Calu3 (cell line): Measurements from ENCODE around the gene PTPRN2. TPM values are rescaled to one million over a fixed set of nuclear protein-coding genes. Genes with fewer than 3 reads are reported as not detected.

Experiments used
- BruUV-seq: library from RNA; stranded (reverse); fragments of 400-500 nt; replicated peaks from 2 replicates; lab custom pipeline; 2021; lab: Mats Ljungman, UMichigan
- CTCF ChIA-PET: fragments of 300-600 bp; sonication (Branson Sonifier 250); formaldehyde crosslinking; loops from one replicate; lab custom pipeline; 2022; ENCODE audit warnings: antibody characterized with exemption; lab: Charles Lee
- DNase-seq: peaks from one replicate; pipeline ENCODE4 v3.0.0; 2022
- H3K27ac Mint-ChIP-seq: one replicate; pipeline ENCODE4 v1.8.0; 2022; ENCODE audit warnings: mixed read lengths; ENCODE audit not compliant: unreplicated experiment
- H3K27me3 Mint-ChIP-seq: one replicate; pipeline ENCODE4 v1.8.0; 2022; ENCODE audit warnings: mixed read lengths; ENCODE audit not compliant: unreplicated experiment
- H3K36me3 Mint-ChIP-seq: one replicate; pipeline ENCODE4 v1.8.0; 2022; ENCODE audit warnings: mild to moderate bottlenecking, moderate library complexity, mixed read lengths; ENCODE audit not compliant: insufficient read depth, unreplicated experiment
- H3K4me1 Mint-ChIP-seq: one replicate; pipeline ENCODE4 v1.8.0; 2022; ENCODE audit warnings: mild to moderate bottlenecking, low read depth, mixed read lengths; ENCODE audit not compliant: unreplicated experiment
- H3K4me3 Mint-ChIP-seq: one replicate; pipeline ENCODE4 v1.8.0; 2022; ENCODE audit warnings: mild to moderate bottlenecking, low read depth, moderate library complexity, mixed read lengths; ENCODE audit not compliant: unreplicated experiment
- H3K9me3 Mint-ChIP-seq: one replicate; pipeline ENCODE4 v1.8.0; 2022; ENCODE audit warnings: low read depth, mixed read lengths; ENCODE audit not compliant: unreplicated experiment
- CTCF ChIP-seq: fragments of 200-600 bp; IDR thresholded peaks from one replicate; pipeline ENCODE4 v1.8.0; 2022; ENCODE audit warnings: antibody characterized with exemption; ENCODE audit not compliant: unreplicated experiment
- intact Hi-C: fragments of 100-400 bp; cut with micrococcal nuclease; formaldehyde crosslinking; loops from one replicate; pipeline ENCODE4 v1.10.0; 2022; ENCODE audit not compliant: unreplicated experiment
- total RNA-seq: library from RNA; stranded (reverse); gene quantifications from 2 replicates; pipeline ENCODE4 v1.2.3, GENCODE V29; 2022

The PTPRN2 gene
- total RNA-seq, 1 experiment from 2014 or later = 2.0 TPM

GRCh38 chr7:158030071-158030470 is 557.6 kb downstream of the PTPRN2 start:
- Mint-ChIP-seq H3K9me3 (peaks cover 25% of the 10 kb centered on the region), H3K27ac (no peak overlapping the region), H3K4me1 (no peaks in the 10 kb centered on the region), H3K4me3 (no peak overlapping the region), H3K36me3 (peaks cover 4% of the 10 kb centered on the region), H3K27me3 (no peaks in the 10 kb centered on the region)
- no peak for TF ChIP-seq CTCF
- DNase-seq = no peak
- intact Hi-C loops = no loop called here
- BruUV-seq = no TSS peak
- CTCF ChIA-PET = no interaction called here

GRCh38 chr7:158029509-158029908 is 558.1 kb downstream of the PTPRN2 start:
- H3K4me3 Mint-ChIP-seq = no peak overlapping the region
- H3K9me3 Mint-ChIP-seq = peaks cover 23% of the 10 kb centered on the region
- no peak for TF ChIP-seq CTCF
- no TSS peak for BruUV-seq
- H3K4me1 Mint-ChIP-seq = no peaks in the 10 kb centered on the region
- DNase-seq = no peak
- H3K27me3 Mint-ChIP-seq = no peaks in the 10 kb centered on the region
- intact Hi-C loops = no loop called here
- CTCF ChIA-PET = no interaction called here
- peaks cover 4% of the 10 kb centered on the region for H3K36me3 Mint-ChIP-seq
- no peak overlapping the region for H3K27ac Mint-ChIP-seq

GRCh38 chr7:158028971-158029370 is 558.7 kb downstream of the PTPRN2 start:
- Mint-ChIP-seq H3K36me3 (peaks cover 4% of the 10 kb centered on the region), H3K4me3 (no peak overlapping the region), H3K9me3 (peaks cover 23% of the 10 kb centered on the region), H3K27ac (no peak overlapping the region), H3K27me3 (no peaks in the 10 kb centered on the region), H3K4me1 (no peaks in the 10 kb centered on the region)
- BruUV-seq = no TSS peak
- TF ChIP-seq CTCF = no peak
- CTCF ChIA-PET = no interaction called here
- intact Hi-C loops = no loop called here
- DNase-seq = no peak

GRCh38 chr7:158028290-158028941 is 559.2 kb downstream of the PTPRN2 start:
- H3K36me3 Mint-ChIP-seq = peaks cover 4% of the 10 kb centered on the region
- no peak overlapping the region for H3K4me3 Mint-ChIP-seq
- peaks cover 23% of the 10 kb centered on the region for H3K9me3 Mint-ChIP-seq
- no peak for TF ChIP-seq CTCF
- H3K27me3 Mint-ChIP-seq = no peaks in the 10 kb centered on the region
- CTCF ChIA-PET = no interaction called here
- BruUV-seq = no TSS peak
- intact Hi-C loops = no loop called here
- no peak for DNase-seq
- no peak overlapping the region for H3K27ac Mint-ChIP-seq
- H3K4me1 Mint-ChIP-seq = no peaks in the 10 kb centered on the region
